ENCODE results near the gene ARL4D.

DNA sequence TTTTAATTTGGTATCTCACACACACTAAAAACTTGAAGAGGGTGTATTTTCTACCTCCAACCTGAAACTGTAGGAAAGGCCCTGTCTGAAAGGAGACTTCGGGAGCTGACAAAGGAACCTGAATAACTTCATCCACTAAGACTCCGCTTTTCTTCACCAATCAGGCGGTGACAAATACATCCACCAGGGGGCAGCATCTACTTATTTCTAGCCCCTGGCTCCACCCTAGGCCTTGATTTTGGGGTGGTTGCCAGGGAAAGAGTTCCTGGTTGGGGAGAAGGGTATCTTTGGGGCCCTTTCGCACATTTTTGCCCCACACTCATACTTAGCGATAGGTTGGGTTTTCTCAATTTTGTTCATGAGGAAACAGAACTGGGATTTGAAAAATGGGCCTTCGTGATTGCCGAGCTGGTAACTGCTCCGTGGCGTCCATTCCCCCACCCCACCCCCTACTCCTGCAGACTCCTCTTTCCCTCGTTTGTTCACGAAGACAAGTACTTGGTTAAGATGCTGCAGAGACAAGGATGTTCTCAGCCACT lies 4.8 kb upstream of the ARL4D start:
- TF ChIP-seq, protein P1, sequence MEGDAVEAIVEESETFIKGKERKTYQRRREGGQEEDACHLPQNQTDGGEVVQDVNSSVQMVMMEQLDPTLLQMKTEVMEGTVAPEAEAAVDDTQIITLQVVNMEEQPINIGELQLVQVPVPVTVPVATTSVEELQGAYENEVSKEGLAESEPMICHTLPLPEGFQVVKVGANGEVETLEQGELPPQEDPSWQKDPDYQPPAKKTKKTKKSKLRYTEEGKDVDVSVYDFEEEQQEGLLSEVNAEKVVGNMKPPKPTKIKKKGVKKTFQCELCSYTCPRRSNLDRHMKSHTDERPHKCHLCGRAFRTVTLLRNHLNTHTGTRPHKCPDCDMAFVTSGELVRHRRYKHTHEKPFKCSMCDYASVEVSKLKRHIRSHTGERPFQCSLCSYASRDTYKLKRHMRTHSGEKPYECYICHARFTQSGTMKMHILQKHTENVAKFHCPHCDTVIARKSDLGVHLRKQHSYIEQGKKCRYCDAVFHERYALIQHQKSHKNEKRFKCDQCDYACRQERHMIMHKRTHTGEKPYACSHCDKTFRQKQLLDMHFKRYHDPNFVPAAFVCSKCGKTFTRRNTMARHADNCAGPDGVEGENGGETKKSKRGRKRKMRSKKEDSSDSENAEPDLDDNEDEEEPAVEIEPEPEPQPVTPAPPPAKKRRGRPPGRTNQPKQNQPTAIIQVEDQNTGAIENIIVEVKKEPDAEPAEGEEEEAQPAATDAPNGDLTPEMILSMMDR (conservative IDR thresholded peaks at IDR 0.05): peak; percentile 96
- TF ChIP-seq ZFX (IDR thresholded peaks at IDR 0.05): no peak

Measured in C4-2B (cell line).